Sigmoid colon (tissue), 3 donors: Measurements from ENCODE around the gene MAST4.

Experiments
- POLR2A ChIP-seq, 2 donors: fragments of 450-650 bp; IDR thresholded peaks; one replicate each; pipeline ENCODE4 v1.6.1; 2016; ENCODE audit warnings: antibody characterized with exemption in 2 of 2, mild to moderate bottlenecking in 2 of 2, moderate library complexity in 2 of 2
- TF ChIP-seq, protein P1 (sequence below), 4 experiments: fragments of 450-650 bp in 3 of 4; fragments of 200-600 bp in 1 of 4; IDR thresholded peaks; one replicate each; pipeline ENCODE4 v1.5.1; 2016 to 2019; ENCODE audit warnings: antibody characterized with exemption in 4 of 4, mild to moderate bottlenecking in 3 of 4, moderate library complexity in 2 of 4

DNA sequence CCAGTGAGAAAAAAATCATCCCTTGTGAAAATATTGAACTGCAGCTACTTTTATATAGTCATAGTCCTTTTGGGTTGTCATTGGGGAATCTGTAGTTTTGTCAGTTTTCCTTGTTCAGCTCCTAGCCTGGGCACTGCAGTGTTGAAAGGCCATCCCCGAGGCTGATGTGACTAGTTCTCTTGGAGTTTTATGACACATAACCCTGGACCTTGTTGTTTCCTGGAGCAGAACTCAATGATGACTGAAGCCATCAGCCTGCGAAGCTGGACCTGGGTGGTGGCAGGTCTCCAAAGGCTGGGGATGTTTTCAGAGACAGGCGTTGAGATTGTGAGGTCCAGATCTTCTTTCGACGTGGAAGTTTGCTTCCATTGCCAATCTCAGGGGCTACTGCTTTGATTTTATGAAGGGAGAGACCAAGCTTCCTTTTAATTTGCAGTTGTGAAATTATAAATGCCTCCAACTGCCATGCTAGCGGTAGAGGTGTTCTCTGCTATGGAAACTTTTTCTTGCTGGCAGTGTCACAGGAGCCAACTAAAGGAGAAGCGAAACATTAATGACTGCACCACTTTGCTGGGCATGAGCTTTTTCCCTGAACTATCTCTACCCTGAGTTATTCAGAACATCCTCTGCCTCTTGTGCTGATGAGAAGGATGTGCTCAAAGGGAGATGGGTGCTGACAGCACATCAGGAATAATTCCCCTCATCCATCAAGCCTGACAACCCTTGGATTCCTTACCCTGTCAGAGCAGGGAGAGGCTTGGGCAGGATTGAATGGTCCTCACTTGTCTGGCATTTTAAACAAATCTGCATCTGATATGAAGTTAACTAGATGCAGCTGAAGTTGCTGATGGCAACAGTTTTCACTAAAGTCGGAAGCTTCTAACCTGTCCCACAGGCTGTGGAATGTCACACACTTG, 209.6 kb downstream of the MAST4 start:
- TF ChIP-seq POLR2A (IDR thresholded peaks at IDR 0.05): no peak
- TF ChIP-seq, protein P1, sequence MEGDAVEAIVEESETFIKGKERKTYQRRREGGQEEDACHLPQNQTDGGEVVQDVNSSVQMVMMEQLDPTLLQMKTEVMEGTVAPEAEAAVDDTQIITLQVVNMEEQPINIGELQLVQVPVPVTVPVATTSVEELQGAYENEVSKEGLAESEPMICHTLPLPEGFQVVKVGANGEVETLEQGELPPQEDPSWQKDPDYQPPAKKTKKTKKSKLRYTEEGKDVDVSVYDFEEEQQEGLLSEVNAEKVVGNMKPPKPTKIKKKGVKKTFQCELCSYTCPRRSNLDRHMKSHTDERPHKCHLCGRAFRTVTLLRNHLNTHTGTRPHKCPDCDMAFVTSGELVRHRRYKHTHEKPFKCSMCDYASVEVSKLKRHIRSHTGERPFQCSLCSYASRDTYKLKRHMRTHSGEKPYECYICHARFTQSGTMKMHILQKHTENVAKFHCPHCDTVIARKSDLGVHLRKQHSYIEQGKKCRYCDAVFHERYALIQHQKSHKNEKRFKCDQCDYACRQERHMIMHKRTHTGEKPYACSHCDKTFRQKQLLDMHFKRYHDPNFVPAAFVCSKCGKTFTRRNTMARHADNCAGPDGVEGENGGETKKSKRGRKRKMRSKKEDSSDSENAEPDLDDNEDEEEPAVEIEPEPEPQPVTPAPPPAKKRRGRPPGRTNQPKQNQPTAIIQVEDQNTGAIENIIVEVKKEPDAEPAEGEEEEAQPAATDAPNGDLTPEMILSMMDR (IDR thresholded peaks at IDR 0.05): no peak
